Upper lobe of right lung (tissue), 1 donor: ENCODE data around the gene RNF144A. TPM values are rescaled to one million over a fixed set of nuclear protein-coding genes. Genes with fewer than 3 reads are reported as not detected.
A peak's percentile ranks its signal among the peaks of the same experiment; 100 is the strongest.

Source experiments
- ATAC-seq: fragments of 200-7000 bp; cut with Tn5 transposase; one replicate; pipeline ENCODE4 v1.9.1; 2020; ENCODE audit warnings: mild to moderate bottlenecking, moderate library complexity
- DNase-seq: peaks from one replicate; pipeline ENCODE4 v3.0.0-alpha.2; 2020
- H3K27ac ChIP-seq: fragments of 200-600 bp; one replicate; pipeline ENCODE4 v1.8.0; 2022
- H3K27me3 ChIP-seq: fragments of 200-600 bp; one replicate; pipeline ENCODE4 v1.8.0; 2022; ENCODE audit warnings: mild to moderate bottlenecking
- H3K36me3 ChIP-seq: fragments of 200-600 bp; one replicate; pipeline ENCODE4 v1.8.0; 2022
- H3K4me1 ChIP-seq: fragments of 200-600 bp; one replicate; pipeline ENCODE4 v1.8.0; 2022
- H3K4me3 ChIP-seq: fragments of 200-600 bp; one replicate; pipeline ENCODE4 v1.8.0; 2022; ENCODE audit warnings: mild to moderate bottlenecking
- H3K9me3 ChIP-seq: fragments of 200-600 bp; one replicate; pipeline ENCODE4 v1.8.0; 2022
- CTCF ChIP-seq: fragments of 200-600 bp; IDR thresholded peaks from one replicate; pipeline ENCODE4 v1.8.0; 2022; ENCODE audit warnings: antibody characterized with exemption
- intact Hi-C: fragments of 100-400 bp; cut with DNase I; formaldehyde crosslinking; loops from one replicate; pipeline ENCODE4 v1.11.0; 2022
- total RNA-seq: library from RNA; stranded (reverse); fragmentation: NEBNext Ultra II Directional; extraction: Animal tissue kit (Norgen Biotek cat#: 25700); gene quantifications from one replicate; pipeline ENCODE4 v1.2.1, GENCODE V29; 2021
- donor health status: DM: no; HTN: yes; CAD: no; lungs with severe emphysema.

Gene RNF144A
- total RNA-seq, 1 donor from 2014 or later: 16.0 TPM

GRCh38 chr2:7075834-7076233 lies 158.6 kb downstream of the RNF144A start:
- no peak for TF ChIP-seq CTCF
- Histone ChIP-seq H3K36me3 (no peaks in the 10 kb centered on the region), H3K27ac (no peak overlapping the region), H3K4me1 (no peaks in the 10 kb centered on the region), H3K27me3 (no peaks in the 10 kb centered on the region), H3K9me3 (no peaks in the 10 kb centered on the region), H3K4me3 (no peak overlapping the region)
- intact Hi-C loops: no loop called here
- DNase-seq (no peak), ATAC-seq (no peak)

DNA sequence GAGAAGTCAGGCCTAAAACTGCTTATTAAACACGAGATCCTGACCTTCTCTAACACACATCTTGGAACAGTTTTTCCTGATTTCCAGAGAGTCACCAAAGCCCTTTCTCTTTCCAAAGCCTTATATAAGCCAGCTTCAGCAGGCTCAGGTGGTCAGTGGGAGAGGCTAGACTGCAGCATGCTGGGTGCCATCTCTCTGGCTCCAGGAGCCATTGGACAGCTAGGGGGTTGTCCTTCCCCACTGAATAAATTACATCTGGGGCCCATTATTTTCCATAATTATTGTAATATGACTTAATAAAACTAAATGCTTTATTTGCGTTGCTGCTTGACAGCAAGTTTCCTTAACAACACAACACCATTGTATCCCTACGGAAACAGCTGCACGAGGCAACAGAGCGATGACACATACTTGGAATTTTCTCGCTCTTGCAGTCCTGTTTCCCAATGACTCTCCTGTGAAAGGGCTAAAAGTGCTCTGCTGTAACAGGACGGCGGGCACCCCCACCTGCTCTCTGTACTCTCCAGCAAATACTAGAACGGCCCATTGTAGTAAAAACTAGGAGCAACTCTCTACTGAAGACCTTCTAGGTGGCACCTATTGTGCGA lies 160.6 kb downstream of the RNF144A start:
- intact Hi-C loops: no loop called here
- ATAC-seq: no peak
- no peaks in the 10 kb centered on the region for H3K36me3 ChIP-seq
- DNase-seq: no peak
- no peak overlapping the region for H3K27ac ChIP-seq
- H3K27me3 ChIP-seq: no peaks in the 10 kb centered on the region
- H3K4me3 ChIP-seq: no peak overlapping the region
- H3K9me3 ChIP-seq: no peaks in the 10 kb centered on the region
- no peak for TF ChIP-seq CTCF
- H3K4me1 ChIP-seq: no peaks in the 10 kb centered on the region

DNA sequence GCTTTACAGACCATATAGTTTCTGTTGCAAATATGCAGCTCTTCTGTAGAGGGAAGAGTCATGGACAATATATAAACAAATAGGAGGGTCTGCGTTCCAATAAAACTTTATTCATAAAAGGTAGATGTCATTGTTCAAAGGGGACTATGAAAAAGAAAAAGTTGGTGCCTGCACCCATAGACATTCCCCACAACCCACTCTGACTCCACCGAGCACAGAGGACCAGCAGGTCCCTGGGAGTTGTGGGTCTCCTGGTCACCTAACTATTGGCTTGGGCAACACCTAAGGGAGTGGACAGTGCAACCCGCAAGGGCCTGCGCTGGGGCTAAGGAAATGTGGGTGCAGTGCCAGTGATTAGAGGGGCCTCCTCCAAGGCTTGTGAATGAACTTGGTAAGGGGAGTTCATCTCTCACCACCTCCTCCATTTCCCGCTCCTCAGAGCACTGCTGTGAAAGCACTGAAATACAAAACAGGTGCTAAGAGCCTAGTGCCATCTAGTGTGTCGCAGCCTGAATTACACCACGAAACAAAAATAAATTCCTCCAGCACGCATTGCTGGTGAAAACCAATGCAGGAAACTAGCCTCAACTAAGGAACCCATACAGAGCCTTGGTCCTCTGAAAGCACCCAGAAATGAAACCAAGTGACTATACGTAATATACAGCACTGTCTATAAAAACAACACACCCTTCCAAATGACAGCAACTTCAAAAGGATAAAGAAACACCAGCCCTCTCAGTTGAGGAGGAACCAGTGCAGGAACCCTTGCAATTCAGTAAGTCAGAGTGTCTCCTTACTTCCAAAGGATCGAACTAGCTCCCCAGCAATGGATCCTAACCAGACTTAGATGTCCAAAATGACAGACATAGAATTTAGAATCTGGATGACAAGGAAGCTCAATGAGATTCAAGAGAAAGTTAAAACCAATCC lies 166.6 kb downstream of the RNF144A start:
- peaks cover 11% of the 10 kb centered on the region for H3K9me3 ChIP-seq
- intact Hi-C loops: no loop called here
- no peaks in the 10 kb centered on the region for H3K36me3 ChIP-seq
- H3K27me3 ChIP-seq: no peaks in the 10 kb centered on the region
- DNase-seq (no peak), ATAC-seq (peak; percentile 68)
- no peak overlapping the region for H3K27ac ChIP-seq
- H3K4me1 ChIP-seq: no peaks in the 10 kb centered on the region
- no peak overlapping the region for H3K4me3 ChIP-seq
- TF ChIP-seq CTCF: peak; percentile 36

DNA sequence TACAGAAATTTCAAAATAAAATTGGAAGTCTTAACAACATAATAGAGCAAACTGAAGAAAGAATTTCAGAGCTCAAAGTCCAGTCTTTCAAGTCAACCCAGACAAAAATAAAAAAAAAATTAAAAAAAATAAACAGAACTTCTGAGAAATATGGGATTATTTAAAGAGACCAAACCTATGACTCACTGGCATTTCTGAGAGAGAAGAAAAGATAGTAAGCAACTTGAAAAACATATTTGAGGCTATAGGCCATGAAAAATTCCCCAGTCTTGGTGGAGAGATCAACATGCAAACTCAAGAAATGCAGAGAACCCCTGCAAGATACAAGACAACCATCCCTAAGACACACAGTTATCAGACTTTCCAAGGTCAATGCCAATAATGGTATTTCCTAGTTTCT lies 167.4 kb downstream of the RNF144A start:
- Histone ChIP-seq H3K4me3 (no peak overlapping the region), H3K4me1 (no peaks in the 10 kb centered on the region), H3K36me3 (no peaks in the 10 kb centered on the region), H3K9me3 (peaks cover 11% of the 10 kb centered on the region), H3K27me3 (no peaks in the 10 kb centered on the region), H3K27ac (no peak overlapping the region)
- DNase-seq (no peak), ATAC-seq (no peak)
- TF ChIP-seq CTCF: no peak
- intact Hi-C loops: no loop called here

DNA sequence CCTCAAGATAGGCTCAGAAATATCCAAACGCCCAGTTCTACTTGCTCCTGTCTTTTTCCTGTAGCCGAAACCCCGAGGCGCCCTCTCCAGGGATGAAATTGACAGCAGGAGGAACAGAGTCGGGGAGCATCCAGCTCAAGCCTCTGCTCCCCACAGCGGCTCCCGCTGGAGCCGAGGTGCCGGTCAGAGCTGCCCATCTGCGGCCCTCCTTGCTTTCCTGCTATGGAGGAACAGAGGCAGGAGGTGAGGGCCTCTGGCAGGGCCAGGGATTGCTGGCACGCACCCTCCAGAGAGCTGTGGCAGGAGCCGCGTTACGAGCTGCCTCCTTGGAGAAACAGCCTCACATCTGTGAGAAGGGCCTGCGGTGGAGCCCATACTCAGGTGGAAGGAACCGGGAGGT lies 172.1 kb downstream of the RNF144A start:
- Histone ChIP-seq H3K9me3 (peaks cover 7% of the 10 kb centered on the region), H3K36me3 (no peaks in the 10 kb centered on the region), H3K4me1 (no peaks in the 10 kb centered on the region), H3K27me3 (no peaks in the 10 kb centered on the region), H3K27ac (no peak overlapping the region), H3K4me3 (no peak overlapping the region)
- ATAC-seq (no peak), DNase-seq (no peak)
- intact Hi-C loops: no loop called here
- no peak for TF ChIP-seq CTCF
